IMR-90 (cell line): ENCODE results near the gene SSU72. TPM values are rescaled to one million over a fixed set of nuclear protein-coding genes. Genes with fewer than 3 reads are reported as not detected.

ENCODE experiments used
- ATAC-seq: fragments of 200-7000 bp; cut with Tn5 transposase; 2 replicates; pipeline ENCODE4 v1.9.1; 2020; ENCODE audit warnings: low read depth, mild to moderate bottlenecking, moderate library complexity
- BruUV-seq: library from RNA; stranded (reverse); fragments of 400-500 nt; replicated peaks from 2 replicates; lab custom pipeline; 2021; lab: Mats Ljungman, UMichigan
- CTCF ChIA-PET: fragments of 300-600 bp; formaldehyde crosslinking; extraction: SDS; loops from one replicate; lab custom pipeline; 2021; ENCODE audit warnings: antibody characterized with exemption; lab: Yijun Ruan, JAX
- POLR2A ChIA-PET: fragments of 300-600 bp; sonication (Branson Sonifier 250); formaldehyde crosslinking; loops from one replicate; lab custom pipeline; 2022; ENCODE audit warnings: antibody characterized with exemption; ENCODE audit not compliant: unreplicated experiment; lab: Charles Lee
- DNase-seq: peaks from one replicate; pipeline ENCODE4 v3.0.0; 2013
- H2AFZ ChIP-seq: replicated peaks from 2 replicates; pipeline ENCODE3; 2013; ENCODE audit warnings: low read length, mild to moderate bottlenecking; ENCODE audit not compliant: poor library complexity
- H2AK5ac ChIP-seq: 2 replicates; pipeline ENCODE4 v1.6.1; 2013; ENCODE audit warnings: low read depth, low read length, inconsistent platforms
- H2AK9ac ChIP-seq: replicated peaks from 2 replicates; pipeline ENCODE3; 2013; ENCODE audit warnings: mild to moderate bottlenecking, low read depth, low read length, moderate library complexity; ENCODE audit not compliant: poor library complexity
- H2BK120ac ChIP-seq: 2 replicates; pipeline ENCODE4 v1.6.1; 2013; ENCODE audit warnings: low read depth, low read length, inconsistent platforms
- H2BK15ac ChIP-seq: 3 replicates; pipeline ENCODE4 v1.6.1; 2013; ENCODE audit warnings: low read depth, low read length, inconsistent platforms
- H2BK20ac ChIP-seq: 2 replicates; pipeline ENCODE4 v1.6.1; 2013; ENCODE audit warnings: low read depth, mild to moderate bottlenecking, inconsistent platforms, low read length, moderate library complexity
- H2BK5ac ChIP-seq: 2 replicates; pipeline ENCODE4 v1.6.1; 2013; ENCODE audit warnings: mild to moderate bottlenecking, low read depth, low read length, inconsistent platforms; ENCODE audit not compliant: poor library complexity, severe bottlenecking
- H3K14ac ChIP-seq: replicated peaks from 2 replicates; pipeline ENCODE4 v1.6.1; 2013; ENCODE audit warnings: low read depth, low read length, inconsistent platforms
- H3K18ac ChIP-seq: 2 replicates; pipeline ENCODE4 v1.6.1; 2013; ENCODE audit warnings: low read depth, low read length, control low read depth
- H3K23ac ChIP-seq: 2 replicates; pipeline ENCODE4 v1.6.1; 2013; ENCODE audit warnings: low read depth, low read length, inconsistent platforms
- H3K27ac ChIP-seq: 2 replicates; pipeline ENCODE4 v1.5.1; 2013; ENCODE audit warnings: mild to moderate bottlenecking, control low read depth, low read length; ENCODE audit not compliant: insufficient read depth
- H3K27me3 ChIP-seq: 2 replicates; pipeline ENCODE4 v1.6.1; 2013; ENCODE audit warnings: low read length; ENCODE audit not compliant: control insufficient read depth, insufficient read depth
- H3K36me3 ChIP-seq: 2 replicates; pipeline ENCODE4 v1.6.1; 2013; ENCODE audit warnings: low read length, mixed read lengths; ENCODE audit not compliant: control insufficient read depth, insufficient read depth
- H3K4ac ChIP-seq: 2 replicates; pipeline ENCODE4 v1.6.1; 2013; ENCODE audit warnings: low read depth, low read length, inconsistent platforms
- H3K4me1 ChIP-seq: 2 replicates; pipeline ENCODE4 v1.6.1; 2013; ENCODE audit warnings: low read length, mixed read lengths; ENCODE audit not compliant: control insufficient read depth, insufficient read depth
- H3K4me2 ChIP-seq: 2 replicates; pipeline ENCODE4 v1.6.1; 2013; ENCODE audit warnings: low read depth, mild to moderate bottlenecking, control low read depth, low read length, moderate library complexity
- H3K4me3 ChIP-seq: 2 replicates; pipeline ENCODE4 v1.5.1; 2013; ENCODE audit warnings: low read depth, mild to moderate bottlenecking, control low read depth, low read length, moderate library complexity; ENCODE audit not compliant: insufficient read depth
- H3K56ac ChIP-seq: 2 replicates; pipeline ENCODE4 v1.6.1; 2013; ENCODE audit warnings: low read length, inconsistent platforms; ENCODE audit not compliant: insufficient read depth; ENCODE audit errors: extremely low read depth
- H3K79me1 ChIP-seq, 2 experiments: 2 replicates each; pipeline ENCODE4 v1.6.1; 2013; ENCODE audit warnings: low read length in 2 of 2, inconsistent platforms in 1 of 2, low read depth in 1 of 2
- H3K9ac ChIP-seq: 2 replicates; pipeline ENCODE4 v1.6.1; 2013; ENCODE audit warnings: low read depth, low read length, control low read depth
- H3K9me1 ChIP-seq: 2 replicates; pipeline ENCODE4 v1.6.1; 2013; ENCODE audit warnings: low read length, inconsistent platforms; ENCODE audit not compliant: insufficient read depth
- H3K9me3 ChIP-seq: 2 replicates; pipeline ENCODE4 v1.6.1; 2013; ENCODE audit warnings: low read length; ENCODE audit not compliant: control insufficient read depth, insufficient read depth
- H4K20me1 ChIP-seq: 2 replicates; pipeline ENCODE4 v1.6.1; 2013; ENCODE audit warnings: low read length, inconsistent platforms; ENCODE audit not compliant: insufficient read depth
- H4K5ac ChIP-seq: 2 replicates; pipeline ENCODE4 v1.6.1; 2013; ENCODE audit warnings: mild to moderate bottlenecking, low read depth, low read length, control low read depth
- H4K8ac ChIP-seq, 2 experiments: 2 replicates each; pipeline ENCODE4 v1.6.1; 2013; ENCODE audit warnings: low read depth in 2 of 2, low read length in 2 of 2, control low read depth in 1 of 2, inconsistent platforms in 1 of 2
- H4K91ac ChIP-seq: 2 replicates; pipeline ENCODE4 v1.6.1; 2013; ENCODE audit warnings: low read depth, low read length, inconsistent platforms; ENCODE audit not compliant: insufficient read depth
- CEBPB ChIP-seq: IDR thresholded peaks from 2 replicates; pipeline ENCODE4 v1.6.1; 2012; ENCODE audit warnings: low read depth, low read length, improper control_type of control experiment
- MAZ ChIP-seq: IDR thresholded peaks from 2 replicates; pipeline ENCODE4 v1.6.1; 2012; ENCODE audit warnings: low read depth, mild to moderate bottlenecking, low read length, improper control_type of control experiment, moderate library complexity, borderline replicate concordance
- WGBS, 2 experiments: methylation state at CpG; one replicate each; pipeline versions ENCODE4 v1.1.5 to v1.1.7; 2013; ENCODE audit warnings: missing lambda C conversion rate in 2 of 2; ENCODE audit not compliant: insufficient read length in 1 of 2; ENCODE audit errors: extremely low coverage in 2 of 2; 5-methylcytosine and 5-hydroxymethylcytosine counted together
- dilution Hi-C: fragments of 300-500 bp; cut with HindIII; formaldehyde crosslinking; loops from one replicate; pipeline ENCODE4 v1.14.3; 2018; ENCODE audit warnings: low sequenced_read_pairs; ENCODE audit not compliant: unreplicated experiment
- in situ Hi-C: fragments of 300-500 bp; cut with MboI; formaldehyde crosslinking; loops from 3 replicates; pipeline ENCODE4 v1.14.3; 2019; ENCODE audit warnings: low sequenced_read_pairs, inconsistent platforms, mixed read lengths
- intact Hi-C: fragments of 100-400 bp; cut with micrococcal nuclease; formaldehyde crosslinking; loops from 2 replicates; pipeline ENCODE4 v1.10.0; 2022
- polyA plus RNA-seq, 3 experiments: library from polyadenylated mRNA; depleted of rRNA; stranded (reverse); fragments of >200 nt; gene quantifications; 2 replicates each; pipeline ENCODE4 v1.2.3, GENCODE V29; 2012; ENCODE audit warnings: low replicate concordance in 1 of 3
- total RNA-seq: library from RNA; depleted of rRNA; stranded (reverse); fragments of >200 nt; gene quantifications from 2 replicates; pipeline ENCODE4 v1.2.3, GENCODE V29; 2012

SSU72 gene
- total and polyA plus RNA-seq, 2 of the 4 experiments (the other 2 are of a cell fraction): 33.7 to 88.4 TPM

DNA sequence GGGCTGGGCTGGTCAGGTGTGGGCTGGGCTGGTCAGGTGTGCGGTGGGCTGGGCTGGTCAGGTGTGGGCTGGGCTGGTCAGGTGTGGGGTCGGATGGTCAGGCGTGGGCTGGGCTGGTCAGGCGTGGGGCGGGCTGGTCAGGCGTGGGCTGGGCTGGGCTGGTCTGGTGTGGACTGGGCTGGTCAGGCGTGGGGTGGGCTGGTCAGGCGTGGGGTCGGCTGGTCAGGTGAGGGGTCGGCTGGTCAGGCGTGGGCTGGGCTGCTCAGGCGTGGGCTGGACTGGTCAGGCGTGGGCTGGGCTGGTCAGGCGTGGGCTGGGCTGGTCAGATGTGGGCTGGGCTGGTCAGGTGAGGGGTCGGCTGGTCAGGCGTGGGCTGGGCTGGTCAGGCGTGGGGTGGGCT, 31.1 kb upstream of the SSU72 start:
- H4K20me1 ChIP-seq: no peaks in the 10 kb centered on the region
- H3K4ac ChIP-seq: no peak overlapping the region
- no peak overlapping the region for H2AK5ac ChIP-seq
- H4K8ac ChIP-seq: no peak overlapping the region
- no peak overlapping the region for H3K9ac ChIP-seq
- H3K4me2 ChIP-seq: no peak overlapping the region
- no peak overlapping the region for H3K23ac ChIP-seq
- no peak overlapping the region for H2BK5ac ChIP-seq
- no peaks in the 10 kb centered on the region for H3K4me1 ChIP-seq
- ATAC-seq (no peak), DNase-seq (no peak)
- H3K36me3 ChIP-seq: no peaks in the 10 kb centered on the region
- no TSS peak for BruUV-seq
- no peak overlapping the region for H3K18ac ChIP-seq
- no peak overlapping the region for H3K56ac ChIP-seq
- no peak overlapping the region for H4K5ac ChIP-seq
- no peaks in the 10 kb centered on the region for H3K9me3 ChIP-seq
- H3K27me3 ChIP-seq: no peaks in the 10 kb centered on the region; the same call in 1 of the 2 replicates
- H4K91ac ChIP-seq: no peak overlapping the region
- POLR2A ChIA-PET: no interaction called here
- H2BK20ac ChIP-seq: no peak overlapping the region
- in situ Hi-C loops (no loop called here), intact Hi-C loops (no loop called here), dilution Hi-C loops (no loop called here)
- CTCF ChIA-PET: no interaction called here
- no peak overlapping the region for H2AK9ac ChIP-seq
- H3K27ac ChIP-seq: no peak overlapping the region
- H3K4me3 ChIP-seq: no peak overlapping the region
- WGBS, 2 experiments: 98% methylated on average over 7 of the region's 17 CpGs; no CpG with 5 or more reads in 1 of the 2 experiments
- no peak overlapping the region for H2BK120ac ChIP-seq
- no peak overlapping the region for H3K14ac ChIP-seq
- no peak overlapping the region for H2BK15ac ChIP-seq
- no peak overlapping the region for H2AFZ ChIP-seq
- H3K79me1 ChIP-seq: 0 out of 4 replicates have a peak, but pooled peaks cover 0 to 3% of the 10 kb centered on the region in 2 experiments
- TF ChIP-seq CEBPB: no peak
- no peak for TF ChIP-seq MAZ
- H3K9me1 ChIP-seq: no peaks in the 10 kb centered on the region
